Measurements from ENCODE around the gene OTUD3.

DNA sequence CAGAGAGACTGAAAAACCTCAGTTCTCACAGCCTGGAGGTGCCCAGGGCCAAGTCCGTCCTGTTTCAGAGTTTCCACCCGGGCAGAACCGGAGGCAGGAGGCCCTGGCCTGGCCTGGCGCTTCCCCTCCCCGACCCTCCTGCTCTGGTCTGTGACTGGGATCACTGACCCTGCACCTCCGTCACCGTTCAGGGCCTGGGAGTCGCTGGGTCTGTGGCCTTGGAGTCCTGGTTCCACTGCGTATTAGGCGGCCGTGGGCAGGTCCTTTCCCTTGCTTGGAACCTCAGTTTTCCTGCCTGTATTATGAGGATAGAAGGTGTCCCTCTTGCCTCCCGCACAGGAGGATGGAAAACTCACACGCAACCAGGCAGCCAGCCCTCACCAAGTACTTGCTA is 41.8 kb downstream of the OTUD3 start:
- TF ChIP-seq, protein P1, sequence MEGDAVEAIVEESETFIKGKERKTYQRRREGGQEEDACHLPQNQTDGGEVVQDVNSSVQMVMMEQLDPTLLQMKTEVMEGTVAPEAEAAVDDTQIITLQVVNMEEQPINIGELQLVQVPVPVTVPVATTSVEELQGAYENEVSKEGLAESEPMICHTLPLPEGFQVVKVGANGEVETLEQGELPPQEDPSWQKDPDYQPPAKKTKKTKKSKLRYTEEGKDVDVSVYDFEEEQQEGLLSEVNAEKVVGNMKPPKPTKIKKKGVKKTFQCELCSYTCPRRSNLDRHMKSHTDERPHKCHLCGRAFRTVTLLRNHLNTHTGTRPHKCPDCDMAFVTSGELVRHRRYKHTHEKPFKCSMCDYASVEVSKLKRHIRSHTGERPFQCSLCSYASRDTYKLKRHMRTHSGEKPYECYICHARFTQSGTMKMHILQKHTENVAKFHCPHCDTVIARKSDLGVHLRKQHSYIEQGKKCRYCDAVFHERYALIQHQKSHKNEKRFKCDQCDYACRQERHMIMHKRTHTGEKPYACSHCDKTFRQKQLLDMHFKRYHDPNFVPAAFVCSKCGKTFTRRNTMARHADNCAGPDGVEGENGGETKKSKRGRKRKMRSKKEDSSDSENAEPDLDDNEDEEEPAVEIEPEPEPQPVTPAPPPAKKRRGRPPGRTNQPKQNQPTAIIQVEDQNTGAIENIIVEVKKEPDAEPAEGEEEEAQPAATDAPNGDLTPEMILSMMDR (conservative IDR thresholded peaks at IDR 0.05 in 1 of 2, IDR thresholded peaks at IDR 0.05 in 1 of 2; ENCODE audit: extremely low read depth in 1 of 2, insufficient read depth in 1 of 2, low read depth in 1 of 2, low read length in 2 of 2) = no peak
- no peak for TF ChIP-seq EZH2 (IDR thresholded peaks at IDR 0.05; ENCODE audit: borderline replicate concordance, low read length)

Measured in mammary epithelial cell (primary cell).